ENCODE results near the gene HEPACAM.
"Not testable (repeated sequence)": the region's sequence is repeated elsewhere in the genome, so short reads cannot be mapped to it uniquely, and the experiment has no call there.

Gene HEPACAM, protein sequence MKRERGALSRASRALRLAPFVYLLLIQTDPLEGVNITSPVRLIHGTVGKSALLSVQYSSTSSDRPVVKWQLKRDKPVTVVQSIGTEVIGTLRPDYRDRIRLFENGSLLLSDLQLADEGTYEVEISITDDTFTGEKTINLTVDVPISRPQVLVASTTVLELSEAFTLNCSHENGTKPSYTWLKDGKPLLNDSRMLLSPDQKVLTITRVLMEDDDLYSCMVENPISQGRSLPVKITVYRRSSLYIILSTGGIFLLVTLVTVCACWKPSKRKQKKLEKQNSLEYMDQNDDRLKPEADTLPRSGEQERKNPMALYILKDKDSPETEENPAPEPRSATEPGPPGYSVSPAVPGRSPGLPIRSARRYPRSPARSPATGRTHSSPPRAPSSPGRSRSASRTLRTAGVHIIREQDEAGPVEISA

DNA sequence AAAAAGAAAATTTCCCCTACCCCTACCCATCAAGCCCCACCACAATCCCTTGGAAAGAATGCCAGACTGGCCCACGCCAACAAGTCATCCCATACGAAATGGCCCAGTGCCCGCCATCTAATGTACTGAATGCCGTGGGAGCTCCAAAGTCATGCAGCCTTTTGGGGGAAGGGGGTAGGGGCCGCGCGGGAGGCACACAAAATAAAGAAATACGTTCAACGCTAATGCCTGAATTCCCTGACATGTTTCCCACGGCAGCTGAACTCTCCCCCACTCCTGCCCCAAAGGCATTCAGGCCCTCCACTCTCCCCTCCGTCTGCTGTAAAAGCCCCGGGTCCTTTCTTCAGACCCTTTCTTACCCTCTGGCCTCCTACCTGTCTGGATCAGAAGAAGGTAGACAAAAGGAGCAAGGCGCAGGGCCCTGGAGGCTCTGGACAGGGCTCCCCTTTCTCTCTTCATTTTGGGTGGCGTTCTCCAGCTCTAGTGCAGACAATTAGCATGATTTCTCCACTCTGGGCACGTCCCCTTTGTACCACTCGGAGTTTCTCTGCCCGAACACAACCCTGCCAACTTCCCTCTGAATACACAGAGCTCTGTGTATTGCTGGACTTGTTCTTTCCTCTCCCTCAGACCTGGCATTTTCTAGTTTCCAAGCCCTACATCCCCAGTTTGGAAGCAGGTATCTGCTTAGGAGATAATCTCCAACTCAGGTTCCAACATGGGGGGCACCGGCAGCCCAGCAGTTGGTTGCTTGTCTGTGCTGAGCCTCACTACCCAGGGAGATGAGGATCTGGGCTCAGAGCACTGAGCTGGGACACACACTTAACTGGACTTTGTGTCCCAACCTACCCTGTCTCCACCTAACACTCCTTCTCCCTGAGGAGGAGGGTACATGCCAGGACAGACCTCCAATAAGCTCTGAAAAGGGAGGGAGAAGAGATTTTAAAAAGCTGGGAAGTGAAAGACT, at the start of gene HEPACAM:
Gene HEPACAM (minus strand): TSS at position 500 of the 967 bp plus-strand sequence. CDS start 41 bp downstream, at position 459.
- no peak for DNase-seq

DNA sequence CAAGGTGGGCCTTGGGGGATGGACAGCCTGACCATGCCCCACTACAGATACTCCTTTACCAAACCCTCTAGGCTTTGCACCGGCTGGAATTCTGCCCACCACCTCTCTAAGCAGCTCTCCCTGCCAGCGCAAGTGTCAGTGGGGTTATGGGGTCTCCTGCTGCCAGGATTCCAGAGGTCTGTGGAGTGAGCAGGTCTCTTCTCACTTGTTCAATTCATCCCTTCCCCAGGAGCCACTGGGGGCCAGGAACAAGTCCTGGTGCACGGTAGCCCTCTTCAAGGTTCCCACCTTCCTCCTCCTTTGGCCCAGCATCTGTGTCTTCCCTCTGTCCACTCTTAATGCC, 48.6 kb upstream of the HEPACAM start:
- DNase-seq, result no peak

DNA sequence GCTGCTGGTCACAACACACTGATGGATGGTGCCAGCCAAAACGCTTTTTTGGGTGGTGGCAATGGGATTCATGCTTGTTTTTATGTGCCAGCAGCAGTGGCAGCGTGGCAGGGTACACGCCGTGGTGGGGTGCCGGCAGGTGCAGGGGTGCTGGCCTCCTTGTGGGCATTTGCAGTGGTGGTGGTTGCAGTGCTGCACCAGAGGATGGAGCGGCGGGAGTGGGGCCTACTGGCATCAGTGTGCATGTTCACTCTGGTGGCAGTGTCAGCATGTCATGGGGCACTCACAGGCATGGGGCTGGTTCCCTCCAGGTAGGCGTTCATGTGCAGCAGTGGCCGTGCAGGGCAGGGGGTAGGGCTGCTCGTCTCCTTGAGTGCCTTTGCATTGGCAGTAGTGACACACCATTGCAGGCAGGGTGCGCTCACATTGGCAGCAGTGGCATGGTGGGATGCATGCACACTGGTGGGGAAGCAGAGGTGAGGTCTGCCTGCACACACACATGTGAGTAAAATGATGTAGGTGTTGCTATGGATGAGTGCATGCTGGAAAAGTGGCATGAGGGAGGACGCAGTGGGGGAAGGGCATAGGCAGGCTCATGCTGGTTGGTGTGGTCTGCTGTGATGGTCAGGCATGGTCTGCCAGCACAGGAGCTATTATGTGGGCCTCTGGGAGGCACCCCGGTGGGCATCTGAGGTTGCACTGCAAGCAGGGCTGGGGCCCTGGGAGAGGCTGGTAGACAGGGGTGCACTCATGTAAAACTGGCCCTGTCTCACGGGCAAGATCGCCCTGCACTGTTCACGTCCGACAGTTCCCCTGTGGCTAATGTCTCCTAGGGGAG, 48.0 kb upstream of the HEPACAM start:
- DNase-seq, result no peak

DNA sequence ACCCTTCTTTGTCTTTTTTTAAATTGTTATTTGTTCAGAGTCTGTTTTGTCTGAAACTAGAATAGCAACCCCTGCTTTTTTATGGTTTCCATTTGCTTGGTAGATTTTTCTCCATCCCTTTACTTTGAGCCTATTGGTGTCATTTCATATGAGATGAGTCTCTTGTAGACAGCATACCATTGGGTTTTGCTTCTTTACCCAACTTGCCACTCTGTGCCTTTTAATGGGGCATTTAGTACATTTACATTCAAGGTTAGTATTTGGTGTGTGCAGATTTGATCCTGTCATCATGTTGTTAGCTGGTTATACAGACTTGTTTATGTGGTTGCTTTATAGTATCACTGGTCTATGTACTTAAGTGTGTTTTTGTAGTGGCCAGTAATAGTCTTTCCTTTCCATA, 46.2 kb upstream of the HEPACAM start:
- no peak for DNase-seq

DNA sequence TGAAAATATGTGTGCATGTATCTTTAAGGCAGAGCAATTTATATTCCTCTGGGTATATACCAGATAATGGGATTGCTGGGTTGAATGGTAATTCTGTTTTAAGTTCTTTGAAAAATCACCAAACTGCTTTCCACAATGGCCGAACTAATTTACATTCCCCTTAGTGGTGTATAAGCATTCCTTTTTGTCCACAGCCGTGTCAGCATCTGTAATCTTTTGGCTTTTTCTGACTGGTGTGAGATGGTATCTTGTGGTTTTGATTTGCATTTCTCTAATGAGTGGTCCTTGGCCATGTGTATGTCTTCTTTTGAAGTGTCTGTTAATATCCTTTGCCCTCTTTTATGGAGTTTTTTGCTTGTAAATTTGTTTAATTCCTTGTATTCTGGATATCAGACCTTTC, 42.5 kb upstream of the HEPACAM start:
- no peak for DNase-seq

DNA sequence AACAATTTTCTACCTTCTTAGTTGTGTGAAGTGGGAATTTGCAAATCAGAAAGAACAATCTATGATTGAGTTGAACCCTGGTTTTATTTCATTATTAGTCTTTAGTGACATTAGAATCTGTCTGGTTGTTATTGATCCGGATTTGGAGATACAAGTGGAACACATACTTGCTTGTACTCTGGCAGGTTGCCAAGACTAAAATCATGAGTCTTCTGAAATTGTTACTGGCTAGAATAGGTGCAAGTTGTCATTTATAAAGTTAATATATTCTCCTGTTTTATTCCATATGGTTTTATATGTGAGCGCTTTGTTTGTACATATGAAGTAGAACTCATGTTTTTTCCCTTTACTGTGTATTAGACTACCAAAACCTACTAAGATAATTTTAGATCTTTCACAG, 41.2 kb upstream of the HEPACAM start:
- no peak for DNase-seq

DNA sequence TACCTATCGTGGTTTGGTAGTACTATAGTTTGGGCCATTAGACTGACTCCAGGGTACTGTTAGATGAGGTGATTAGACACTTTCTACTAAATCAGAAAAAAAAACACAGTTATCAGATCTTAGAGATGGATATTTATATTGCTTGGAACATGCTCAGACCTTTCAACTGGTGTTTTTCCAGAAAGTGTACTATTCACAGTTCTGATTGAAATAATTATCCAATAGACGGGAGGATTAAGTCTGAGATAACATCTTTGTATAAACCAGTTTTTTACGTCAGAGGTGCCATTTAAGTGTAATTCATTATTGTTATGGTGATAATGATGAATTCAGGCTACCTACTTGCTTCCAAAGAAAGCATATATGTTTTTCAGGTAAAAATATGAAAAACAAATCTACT, 40.7 kb upstream of the HEPACAM start:
- no peak for DNase-seq

DNA sequence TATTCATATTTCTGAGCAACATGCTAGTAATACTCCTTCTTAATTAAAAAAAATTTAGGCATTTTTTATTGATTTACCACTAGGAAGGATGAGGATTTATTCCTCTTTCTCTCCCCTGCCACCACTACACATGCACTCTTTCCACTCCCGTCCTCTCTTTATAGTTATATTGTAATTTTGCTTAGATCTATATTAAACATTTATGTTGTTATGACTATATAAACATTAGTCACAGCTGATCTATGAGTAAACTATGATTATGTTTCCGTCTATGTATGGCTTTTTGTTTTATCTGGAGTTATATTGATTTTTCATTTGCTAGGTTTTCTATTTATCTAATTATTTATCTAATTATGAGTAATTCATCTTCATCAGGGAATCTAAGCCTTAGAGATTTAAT, 36.0 kb upstream of the HEPACAM start:
- no peak for DNase-seq

DNA sequence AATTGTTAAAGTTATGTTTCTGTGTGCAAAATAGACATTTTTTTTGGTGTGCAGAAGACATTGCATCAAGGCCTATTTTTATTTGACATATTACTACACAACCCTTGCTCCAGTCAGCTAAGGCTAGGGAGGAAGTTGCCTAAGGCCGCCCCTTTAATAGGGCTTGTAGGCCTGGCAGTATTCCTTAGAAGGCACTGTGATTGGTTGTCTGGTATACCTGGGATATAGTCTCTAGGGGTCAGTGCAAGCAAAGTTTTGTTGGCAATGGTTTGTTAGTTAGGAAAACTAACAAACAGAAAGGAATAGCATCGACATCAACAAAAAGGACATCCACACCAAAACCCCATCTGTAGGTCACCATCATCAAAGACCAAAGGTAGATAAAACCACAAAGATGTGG, 35.1 kb upstream of the HEPACAM start:
- DNase-seq, result peak; percentile 34

DNA sequence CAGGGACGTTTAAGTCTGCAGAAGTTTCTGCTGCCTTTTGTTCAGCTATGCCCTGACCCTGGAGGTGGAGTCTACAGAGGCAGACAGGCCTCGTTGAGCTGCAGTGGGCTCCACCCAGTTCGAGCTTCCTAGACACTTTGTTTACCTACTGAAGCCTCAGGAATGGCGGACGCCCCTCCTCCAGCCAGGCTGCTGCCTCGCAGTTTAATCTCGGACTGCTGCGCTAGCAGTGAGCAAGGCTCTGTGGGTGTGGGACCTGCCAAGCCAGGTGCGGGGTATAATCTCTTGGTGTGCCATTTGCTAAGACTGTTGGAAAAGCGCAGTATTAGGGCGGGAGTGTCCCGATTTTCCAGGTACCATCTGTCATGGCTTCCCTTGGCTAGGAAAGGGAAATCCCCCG, 32.4 kb upstream of the HEPACAM start:
- DNase-seq, result not testable (repeated sequence)

DNA sequence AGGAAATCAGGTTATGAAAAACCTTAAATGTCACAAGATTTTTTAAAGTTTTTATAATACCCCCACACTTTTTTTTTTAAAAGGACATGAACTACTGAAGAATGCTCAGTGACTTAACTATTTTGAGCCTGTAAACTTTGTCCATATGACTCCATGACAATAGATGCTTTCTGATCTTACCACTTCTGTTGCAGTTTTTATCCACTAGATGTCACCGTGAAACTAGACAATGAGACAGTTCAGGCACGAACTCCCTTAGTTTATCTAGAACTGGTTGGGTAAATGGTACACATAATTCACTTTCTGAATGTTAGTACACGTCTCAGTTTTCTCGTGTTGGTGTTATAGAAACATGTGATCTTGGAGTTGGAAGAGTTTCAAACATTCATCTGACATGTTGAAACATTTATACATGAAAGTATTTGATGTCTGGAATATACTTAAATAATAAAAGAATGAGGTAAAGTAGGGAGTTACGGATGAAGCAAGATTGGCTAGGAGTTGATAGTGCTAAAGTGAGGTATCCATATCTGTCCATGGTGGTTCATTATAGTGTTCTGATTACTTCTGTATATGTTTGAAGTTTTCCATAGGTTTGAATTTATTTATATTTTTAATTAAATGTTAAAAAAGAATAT, 26.2 kb upstream of the HEPACAM start:
- peak; percentile 27 for DNase-seq

DNA sequence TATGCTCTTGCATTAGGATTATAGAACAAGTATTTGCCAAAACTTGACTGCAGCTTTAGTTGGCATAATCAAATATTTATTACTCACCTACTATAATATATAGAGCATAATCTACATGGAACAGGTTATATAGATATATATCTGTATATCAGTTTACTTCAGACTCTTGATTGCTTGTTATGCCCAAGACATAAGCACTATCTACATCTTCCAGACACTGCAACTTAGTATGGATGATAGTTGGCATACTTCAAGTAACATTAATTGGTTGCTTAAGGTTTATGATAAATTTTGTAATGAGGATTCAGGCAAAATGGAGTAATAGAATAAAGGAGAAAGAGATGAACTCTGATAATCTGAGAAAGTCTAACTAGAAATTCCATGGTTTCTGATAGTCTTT, 19.2 kb upstream of the HEPACAM start:
- no peak for DNase-seq

DNA sequence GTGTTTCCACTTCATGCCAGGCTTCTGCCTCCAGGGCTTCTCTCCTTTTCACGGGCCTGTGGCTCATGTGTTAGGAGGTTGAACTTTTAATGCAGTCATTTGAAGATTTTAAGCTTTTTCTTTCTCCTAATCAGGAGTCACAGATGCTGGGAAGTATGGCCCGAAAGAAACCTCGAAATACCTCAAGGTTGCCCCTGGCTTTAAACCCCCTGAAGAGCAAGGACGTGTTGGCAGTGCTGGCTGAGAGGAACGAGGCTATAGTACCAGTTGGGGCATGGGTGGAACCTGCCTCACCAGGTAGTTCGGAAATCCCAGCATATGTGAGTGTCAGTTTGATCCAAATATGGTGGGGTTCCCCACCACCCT, 18.7 kb upstream of the HEPACAM start:
- no peak for DNase-seq

DNA sequence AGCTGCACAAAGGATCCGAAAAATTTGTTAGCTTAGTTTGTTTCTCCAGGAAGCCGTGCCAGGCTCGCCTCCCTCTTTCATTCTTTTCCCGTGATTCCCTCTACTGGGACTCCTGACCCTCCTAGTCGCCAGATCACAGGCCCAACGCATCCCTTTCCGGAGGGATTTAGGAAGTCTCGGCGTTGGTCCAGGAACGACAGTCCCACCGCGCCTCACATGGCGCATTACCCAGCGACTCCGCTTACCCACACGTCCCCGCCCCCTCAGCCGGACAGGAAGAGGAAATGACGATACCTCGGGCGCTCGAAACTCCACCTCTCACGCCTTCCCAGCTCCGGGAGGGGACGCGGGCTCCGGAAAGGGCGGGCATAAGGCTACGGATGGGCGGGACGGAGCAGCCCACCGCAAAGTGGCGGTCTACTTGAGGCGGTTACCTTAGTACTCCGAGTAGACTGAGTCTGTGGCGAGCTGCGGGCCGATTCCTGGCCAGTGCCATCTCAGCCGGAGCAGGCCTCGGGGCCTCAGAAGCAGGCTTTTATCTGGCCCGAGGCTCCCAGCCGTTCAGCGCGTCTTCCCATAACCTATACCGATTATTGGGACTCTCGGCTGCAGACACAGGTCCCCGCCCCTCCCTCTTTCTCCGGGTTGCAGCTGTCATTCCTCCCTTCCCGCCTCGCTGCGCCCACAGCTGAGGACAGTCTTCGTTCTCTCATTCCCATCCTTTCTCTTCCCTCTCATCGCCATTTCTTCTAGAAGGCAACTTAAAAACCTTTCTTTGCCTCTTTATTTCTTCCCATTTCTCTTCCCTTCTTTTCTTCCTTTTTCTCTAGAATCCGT, 18.1 kb upstream of the HEPACAM start, which contains the start of gene CCDC15:
Gene CCDC15 (plus strand): TSS at position 450 of the 837 bp plus-strand sequence. CDS start 531 bp downstream, outside the sequence.
- peak; percentile 96 for DNase-seq

DNA sequence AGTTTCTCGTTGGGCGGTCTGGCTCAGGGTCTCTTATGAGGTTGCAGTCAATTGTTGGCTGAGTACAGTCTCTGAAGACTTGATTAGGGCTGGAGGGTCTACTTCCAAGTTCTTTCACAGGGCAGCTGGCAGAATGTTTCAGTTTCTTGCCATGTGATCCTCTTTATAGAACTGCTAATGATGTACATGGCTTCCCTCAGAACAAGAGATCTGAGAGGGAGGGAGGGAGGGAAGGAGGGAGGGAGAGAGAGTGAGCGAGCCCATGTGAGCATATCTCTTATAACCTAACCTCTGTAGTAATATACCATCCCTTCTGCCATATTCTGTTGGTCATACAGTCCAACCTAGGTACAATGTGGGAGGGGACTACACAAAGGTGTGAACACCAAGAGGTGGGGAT, 15.5 kb upstream of the HEPACAM start:
- no peak for DNase-seq

DNA sequence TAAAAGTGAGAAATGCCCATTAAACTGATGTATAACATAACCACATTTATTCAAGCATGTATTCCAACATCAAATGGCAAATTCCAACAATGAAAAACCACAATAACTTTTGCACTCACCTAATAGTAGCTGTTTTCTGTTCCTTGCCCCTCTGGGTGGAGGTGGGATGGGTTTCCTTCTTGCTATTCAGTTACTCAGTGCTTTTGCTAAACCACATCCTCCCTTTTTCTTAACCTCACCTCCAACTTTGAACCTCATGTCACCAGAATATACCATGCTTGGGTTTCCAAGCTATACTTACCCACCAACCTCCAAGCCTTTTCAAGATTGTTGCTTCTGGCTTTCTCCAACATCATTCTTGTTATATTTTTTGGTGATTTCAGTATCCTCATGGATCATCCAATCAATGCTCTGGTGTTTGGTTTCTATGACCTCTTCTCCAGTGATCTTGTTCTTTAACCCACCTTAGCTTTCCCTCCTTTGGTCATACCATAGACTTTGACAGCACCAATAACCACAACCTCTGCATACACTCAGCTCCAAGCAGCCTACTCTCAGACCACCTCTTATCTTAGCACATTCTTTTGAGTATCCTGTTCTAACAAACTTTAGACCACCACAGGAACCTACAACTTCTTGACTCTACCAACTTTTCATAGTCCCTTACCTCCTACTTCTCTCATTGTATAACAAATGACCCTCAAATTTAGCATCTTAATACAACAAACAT, 14.9 kb upstream of the HEPACAM start:
- DNase-seq, result no peak

DNA sequence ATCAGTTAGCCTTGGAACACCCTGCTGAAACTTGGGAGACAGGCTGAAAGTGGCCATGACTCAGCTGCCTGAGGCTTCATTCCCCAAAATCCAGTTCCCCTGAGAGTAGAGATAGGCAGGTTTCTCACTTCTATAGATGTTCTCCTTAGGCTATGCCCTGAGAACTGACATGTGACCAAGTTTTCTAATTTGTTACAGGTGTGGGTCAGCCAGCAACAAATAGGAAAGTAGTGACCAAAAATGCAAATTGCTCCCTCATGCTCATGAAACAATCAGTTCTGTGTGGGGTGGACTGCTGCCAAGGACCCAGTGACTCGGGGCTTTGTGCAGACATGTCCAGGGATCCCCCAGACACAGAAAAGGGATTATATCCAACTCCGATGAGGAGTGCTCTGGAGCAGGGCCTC, 10.9 kb upstream of the HEPACAM start:
- DNase-seq, result peak; percentile 49

DNA sequence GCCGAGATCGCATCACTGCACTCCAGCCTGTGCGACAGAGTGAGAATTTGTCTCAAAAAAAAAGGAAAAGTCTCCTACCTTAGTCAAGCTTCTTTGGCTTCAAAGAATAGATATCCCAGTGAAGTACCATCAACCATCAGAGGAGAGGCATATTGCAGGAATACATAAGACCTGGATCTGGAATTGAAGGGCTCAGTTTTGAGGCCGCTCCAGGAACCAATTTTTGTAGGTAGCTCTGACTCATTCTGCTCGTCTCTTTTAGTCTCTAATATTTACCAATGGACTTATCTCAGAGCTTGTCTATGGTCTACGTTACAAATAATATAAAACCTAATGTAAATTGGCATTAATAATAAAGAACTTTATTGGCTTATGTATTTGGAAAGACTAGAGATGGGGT, 10.0 kb upstream of the HEPACAM start:
- no peak for DNase-seq

DNA sequence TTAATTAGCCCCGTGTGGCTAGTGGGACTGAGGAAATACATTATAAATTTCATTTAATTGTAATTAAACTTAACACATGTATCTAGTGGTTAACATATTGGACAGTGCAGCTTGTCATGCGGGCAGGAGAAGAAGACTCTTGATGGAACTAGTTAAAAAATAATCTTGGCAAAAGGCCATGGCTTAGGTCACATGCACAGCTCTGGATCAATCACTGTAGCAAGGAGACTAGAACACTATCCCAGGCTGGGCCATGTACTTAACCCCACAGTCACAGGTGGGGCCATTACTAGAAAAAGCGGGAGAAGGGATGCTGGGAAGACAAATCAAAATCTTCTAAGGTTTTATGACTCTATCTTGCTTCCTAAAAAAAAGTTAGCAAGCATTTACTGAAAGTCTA, 8.7 kb upstream of the HEPACAM start:
- DNase-seq, result no peak

DNA sequence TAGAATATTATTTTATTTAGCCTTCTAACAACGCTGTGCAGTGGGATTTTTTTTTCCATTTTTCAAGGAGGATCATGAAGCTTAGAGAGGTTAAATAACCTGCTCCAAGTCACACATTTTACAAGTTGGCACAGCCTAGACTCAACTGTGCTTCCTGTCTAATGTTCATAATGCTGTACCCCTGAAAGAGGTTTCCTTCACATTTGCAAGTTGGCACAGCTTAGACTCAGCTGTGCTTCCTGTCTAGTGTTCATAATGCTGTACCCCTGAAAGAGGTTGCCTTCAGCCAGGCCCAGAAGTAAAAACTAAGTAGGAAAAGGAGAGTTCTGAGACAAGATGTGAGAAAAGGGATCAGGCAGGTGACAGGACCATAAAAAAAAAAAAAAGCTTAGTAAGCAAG, 7.9 kb upstream of the HEPACAM start:
- no peak for DNase-seq

DNA sequence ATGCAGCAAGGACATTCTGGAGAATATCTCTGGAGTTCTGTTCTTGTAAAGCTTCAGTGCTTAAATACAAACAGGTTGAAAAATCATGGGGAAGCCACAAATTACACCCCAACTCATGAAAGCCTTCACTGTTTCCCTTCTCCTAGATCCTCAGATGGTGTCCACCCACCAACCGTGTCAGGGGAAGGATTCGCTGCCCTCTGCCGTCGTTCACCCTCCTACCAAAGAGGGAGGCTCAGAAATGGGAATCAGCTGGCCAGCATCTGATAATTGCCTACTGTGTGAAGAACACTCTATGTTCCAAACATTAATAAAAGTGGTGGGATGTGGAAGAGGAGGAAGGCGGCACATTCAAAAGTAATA, 7.4 kb upstream of the HEPACAM start:
- no peak for DNase-seq

Data from NCI-H226 (cell line).